ENCODE results near the gene PTPN1.

- TF ChIP-seq CTCF (IDR thresholded peaks at IDR 0.05) (no peak), POLR2A (IDR thresholded peaks at IDR 0.05) (no peak), EP300 (IDR thresholded peaks at IDR 0.05) (no peak)
Measured at GRCh38 chr20:50571466-50571865, 61.3 kb downstream of the PTPN1 start.
